Activated T-cell treated with anti-CD3 and anti-CD28 coated beads, Interleukin-2, amount 50 U/mL, for 48 hours (primary cell): ENCODE results near the gene RAB15.

ENCODE experiments used
- DNase-seq, 2 experiments: peaks; one replicate each; pipeline ENCODE4 v3.0.0-alpha.2; 2020

Gene RAB15

GRCh38 chr14:64971943-64972791 is at the start of gene RAB15:
TSS of gene RAB15 (minus strand) at chr14:64972336. CDS start at chr14:64972076, 260 bp downstream.
- peak; percentile 50 to 57 for DNase-seq

- no peak for DNase-seq
These were observed 47.9 kb upstream of the RAB15 start for GRCh38 chr14:65019944-65020566.

- no peak for DNase-seq
These were observed 44.3 kb upstream of the RAB15 start for GRCh38 chr14:65016471-65016870.

GRCh38 chr14:65015391-65015790 is 43.3 kb upstream of the RAB15 start:
- no peak for DNase-seq

- no peak for DNase-seq
These were observed 40.2 kb upstream of the RAB15 start for GRCh38 chr14:65012353-65012752.

- DNase-seq = no peak
These were observed 39.4 kb upstream of the RAB15 start for GRCh38 chr14:65011538-65011937.

GRCh38 chr14:65010211-65010931 is 38.2 kb upstream of the RAB15 start:
- no peak for DNase-seq

GRCh38 chr14:65007202-65007601 is 35.1 kb upstream of the RAB15 start:
- no peak for DNase-seq

- DNase-seq = no peak
These were observed 34.2 kb upstream of the RAB15 start for GRCh38 chr14:65006261-65006721.

GRCh38 chr14:65003394-65003793 is 31.3 kb upstream of the RAB15 start:
- no peak for DNase-seq

GRCh38 chr14:65002586-65003210 is 30.6 kb upstream of the RAB15 start:
- DNase-seq = no peak

GRCh38 chr14:65001723-65002122 is 29.6 kb upstream of the RAB15 start:
- DNase-seq = no peak

- no peak for DNase-seq
These were observed 28.9 kb upstream of the RAB15 start for GRCh38 chr14:65000898-65001591.

- DNase-seq = no peak
These were observed 26.4 kb upstream of the RAB15 start for GRCh38 chr14:64998455-64998931.

GRCh38 chr14:64997108-64997794 is 25.1 kb upstream of the RAB15 start:
- no peak for DNase-seq

GRCh38 chr14:64995291-64995690 is 23.2 kb upstream of the RAB15 start:
- no peak for DNase-seq

- DNase-seq = no peak
These were observed 22.4 kb upstream of the RAB15 start for GRCh38 chr14:64994540-64994939.

- no peak for DNase-seq
These were observed 21.3 kb upstream of the RAB15 start for GRCh38 chr14:64993266-64993930.

- DNase-seq = no peak
These were observed 20.3 kb upstream of the RAB15 start for GRCh38 chr14:64992328-64992885.

GRCh38 chr14:64990939-64991338 is 18.8 kb upstream of the RAB15 start:
- DNase-seq = no peak

- DNase-seq = no peak
These were observed 18.2 kb upstream of the RAB15 start for GRCh38 chr14:64990296-64990695.
